BJ (cell line): ENCODE data around the gene CACNA2D3. TPM values are rescaled to one million over a fixed set of nuclear protein-coding genes. Genes with fewer than 3 reads are reported as not detected.

Experiments
- CTCF ChIA-PET: fragments of 350-600 bp; formaldehyde crosslinking; extraction: SDS; loops from one replicate; lab custom pipeline; 2021; ENCODE audit warnings: antibody characterized with exemption, inconsistent platforms; lab: Yijun Ruan, JAX
- POLR2A ChIA-PET: fragments of 300-600 bp; sonication (Branson Sonifier 250); formaldehyde crosslinking; extraction: SDS; loops from one replicate; lab custom pipeline; 2021; ENCODE audit warnings: antibody characterized with exemption; lab: Charles Lee
- DNase-seq: peaks from one replicate; pipeline ENCODE4 v3.0.0-alpha.2; 2011; ENCODE audit warnings: low read depth
- H3K27me3 ChIP-seq: 2 replicates; pipeline ENCODE4 v1.6.0; 2011; ENCODE audit warnings: low read length; ENCODE audit not compliant: control insufficient read depth, insufficient read depth
- H3K36me3 ChIP-seq: 2 replicates; pipeline ENCODE4 v1.5.1; 2011; ENCODE audit warnings: low read length; ENCODE audit not compliant: control insufficient read depth, insufficient read depth
- H3K4me3 ChIP-seq: 2 replicates; pipeline ENCODE4 v1.5.1; 2011; ENCODE audit warnings: low read depth, mild to moderate bottlenecking, control low read depth, low read length
- CTCF ChIP-seq: IDR thresholded peaks from 2 replicates; pipeline ENCODE4 v1.5.1; 2011; ENCODE audit warnings: low read depth, mild to moderate bottlenecking, control low read depth, inconsistent platforms, low read length, moderate library complexity; ENCODE audit not compliant: insufficient read depth
- polyA plus RNA-seq: library from polyadenylated mRNA; depleted of rRNA; stranded (reverse); fragments of >200 nt; gene quantifications from 2 replicates; pipeline ENCODE4 v1.2.3, GENCODE V29; 2011

Gene CACNA2D3
- polyA plus RNA-seq, 1 experiment = 0.56 TPM

- DNase-seq = no peak
- Histone ChIP-seq H3K27me3 (no peaks in the 10 kb centered on the region), H3K4me3 (no peak overlapping the region), H3K36me3 (no peaks in the 10 kb centered on the region)
- CTCF ChIA-PET = no interaction called here
- TF ChIP-seq CTCF = no peak
- POLR2A ChIA-PET = no interaction called here
These were observed 36.4 kb upstream of the CACNA2D3 start for GRCh38 chr3:54085936-54086335.

- no peak for TF ChIP-seq CTCF
- ChIA-PET CTCF (no interaction called here), POLR2A (no interaction called here)
These were observed 35.5 kb upstream of the CACNA2D3 start for GRCh38 chr3:54086652-54087405.

GRCh38 chr3:54087581-54088410 lies 34.6 kb upstream of the CACNA2D3 start:
- DNase-seq = no peak

More at GRCh38 chr3:54086652-54087405, 35.5 kb upstream of the CACNA2D3 start:
- Histone ChIP-seq H3K4me3 (no peak overlapping the region), H3K27me3 (no peaks in the 10 kb centered on the region), H3K36me3 (no peaks in the 10 kb centered on the region)
- DNase-seq = no peak

GRCh38 chr3:54093491-54094248 lies 28.7 kb upstream of the CACNA2D3 start:
- H3K36me3 ChIP-seq = no peaks in the 10 kb centered on the region
- no peaks in the 10 kb centered on the region for H3K27me3 ChIP-seq
- POLR2A ChIA-PET = no interaction called here
- no peak for TF ChIP-seq CTCF
- DNase-seq = no peak
- CTCF ChIA-PET = no interaction called here
- no peak overlapping the region for H3K4me3 ChIP-seq

More at GRCh38 chr3:54087581-54088410, 34.6 kb upstream of the CACNA2D3 start:
- ChIA-PET CTCF (no interaction called here), POLR2A (no interaction called here)
- H3K27me3 ChIP-seq = no peaks in the 10 kb centered on the region
- H3K4me3 ChIP-seq = no peak overlapping the region
- no peak for TF ChIP-seq CTCF
- no peaks in the 10 kb centered on the region for H3K36me3 ChIP-seq

GRCh38 chr3:54094926-54095325 lies 27.4 kb upstream of the CACNA2D3 start:
- ChIA-PET CTCF (no interaction called here), POLR2A (no interaction called here)
- no peak for TF ChIP-seq CTCF
- no peaks in the 10 kb centered on the region for H3K36me3 ChIP-seq
- no peak for DNase-seq
- no peaks in the 10 kb centered on the region for H3K27me3 ChIP-seq
- no peak overlapping the region for H3K4me3 ChIP-seq
